Measurements from ENCODE around the gene SDHA. TPM values are rescaled to one million over a fixed set of nuclear protein-coding genes. Genes with fewer than 3 reads are reported as not detected.
A peak's percentile ranks its signal among the peaks of the same experiment; 100 is the strongest.

Gene SDHA
- total and polyA plus RNA-seq, 10 donors = 58.6 to 135 (median 107) TPM

- intact Hi-C loops (cut with DNase I; ENCODE audit: low total_unique reads) = no loop called here
- Histone ChIP-seq H3K9me3 (no peaks in the 10 kb centered on the region), H3K4me3 (no peak overlapping the region), H3K27me3 (replicated peaks in 1 of 7) (peaks cover 0 to 42% (median 14%) of the 10 kb centered on the region in 7 donors), H3K36me3 (no peaks in the 10 kb centered on the region), H3K4me1 (peaks cover 0 to 28% (median 24%) of the 10 kb centered on the region in 6 donors), H3K27ac (no peak overlapping the region)
- TF ChIP-seq POLR2AphosphoS5 (IDR thresholded peaks at IDR 0.05) = no peak
- TF ChIP-seq CTCF (IDR thresholded peaks at IDR 0.05 in 8 of 11, conservative IDR thresholded peaks at IDR 0.05 in 3 of 11) = no peak
- TF ChIP-seq POLR2A (IDR thresholded peaks at IDR 0.05) = no peak
- no peak for DNase-seq
- WGBS, 5 donors = 80 to 84% (median 81%) methylated on average over 7 to 9 of the region's 9 CpGs
Measured at GRCh38 chr5:192691-192969, 25.5 kb upstream of the SDHA start.

GRCh38 chr5:192970-193831, 24.9 kb upstream of the SDHA start:
- no peaks in the 10 kb centered on the region for H3K36me3 ChIP-seq
- intact Hi-C loops (cut with DNase I; ENCODE audit: low total_unique reads) = no loop called here
- peak; percentile 68 for DNase-seq
- H3K27me3 ChIP-seq (replicated peaks in 1 of 7) = peaks cover 0 to 37% (median 14%) of the 10 kb centered on the region in 7 donors
- WGBS, 5 donors = 85 to 90% (median 89%) methylated on average over 13 to 17 of the region's 17 CpGs
- H3K9me3 ChIP-seq = no peaks in the 10 kb centered on the region
- TF ChIP-seq POLR2A (IDR thresholded peaks at IDR 0.05) = no peak
- no peak for TF ChIP-seq CTCF (IDR thresholded peaks at IDR 0.05 in 8 of 11, conservative IDR thresholded peaks at IDR 0.05 in 3 of 11)
- no peak for TF ChIP-seq POLR2AphosphoS5 (IDR thresholded peaks at IDR 0.05)
- H3K27ac ChIP-seq = no peak overlapping the region
- H3K4me1 ChIP-seq = peaks cover 0 to 24% (median 20%) of the 10 kb centered on the region in 6 donors
- H3K4me3 ChIP-seq = no peak overlapping the region

- H3K36me3 ChIP-seq = peaks cover 0 to 8% (median 0%) of the 10 kb centered on the region in 6 donors
- no peaks in the 10 kb centered on the region for H3K9me3 ChIP-seq
- no peak overlapping the region for H3K27ac ChIP-seq
- peaks cover 0 to 16% (median 12%) of the 10 kb centered on the region in 6 donors for H3K4me1 ChIP-seq
- WGBS, 5 donors = 84 to 94% (median 87%) methylated on average over 15 of the region's 15 CpGs
- H3K4me3 ChIP-seq = no peak overlapping the region
- H3K27me3 ChIP-seq (replicated peaks in 1 of 7) = peaks cover 0 to 35% (median 14%) of the 10 kb centered on the region in 7 donors
- intact Hi-C loops (cut with DNase I; ENCODE audit: low total_unique reads) = no loop called here
- DNase-seq = peak; percentile 72
- no peak for TF ChIP-seq POLR2AphosphoS5 (IDR thresholded peaks at IDR 0.05)
- TF ChIP-seq POLR2A (IDR thresholded peaks at IDR 0.05) = no peak
- no peak for TF ChIP-seq CTCF (IDR thresholded peaks at IDR 0.05 in 8 of 11, conservative IDR thresholded peaks at IDR 0.05 in 3 of 11)
Measured at GRCh38 chr5:194102-194501, 24.0 kb upstream of the SDHA start.

- WGBS, 5 donors = 92 to 96% (median 94%) methylated on average over 29 to 36 of the region's 36 CpGs
- H3K27ac ChIP-seq = no peak overlapping the region
- H3K27me3 ChIP-seq (replicated peaks in 1 of 7) = peaks cover 0 to 35% (median 14%) of the 10 kb centered on the region in 7 donors
- intact Hi-C loops (cut with DNase I; ENCODE audit: low total_unique reads) = no loop called here
- H3K4me1 ChIP-seq = peaks cover 0 to 16% (median 12%) of the 10 kb centered on the region in 6 donors
- H3K4me3 ChIP-seq = no peak overlapping the region
- DNase-seq = peak; percentile 67
- no peak for TF ChIP-seq POLR2A (IDR thresholded peaks at IDR 0.05)
- no peak for TF ChIP-seq POLR2AphosphoS5 (IDR thresholded peaks at IDR 0.05)
- no peak for TF ChIP-seq CTCF (IDR thresholded peaks at IDR 0.05 in 8 of 11, conservative IDR thresholded peaks at IDR 0.05 in 3 of 11)
- H3K36me3 ChIP-seq = peaks cover 0 to 13% (median 0%) of the 10 kb centered on the region in 6 donors
- no peaks in the 10 kb centered on the region for H3K9me3 ChIP-seq
Measured at GRCh38 chr5:194603-195209, 23.4 kb upstream of the SDHA start.
